Measurements from ENCODE around the gene PCDH7.

The PCDH7 gene, protein sequence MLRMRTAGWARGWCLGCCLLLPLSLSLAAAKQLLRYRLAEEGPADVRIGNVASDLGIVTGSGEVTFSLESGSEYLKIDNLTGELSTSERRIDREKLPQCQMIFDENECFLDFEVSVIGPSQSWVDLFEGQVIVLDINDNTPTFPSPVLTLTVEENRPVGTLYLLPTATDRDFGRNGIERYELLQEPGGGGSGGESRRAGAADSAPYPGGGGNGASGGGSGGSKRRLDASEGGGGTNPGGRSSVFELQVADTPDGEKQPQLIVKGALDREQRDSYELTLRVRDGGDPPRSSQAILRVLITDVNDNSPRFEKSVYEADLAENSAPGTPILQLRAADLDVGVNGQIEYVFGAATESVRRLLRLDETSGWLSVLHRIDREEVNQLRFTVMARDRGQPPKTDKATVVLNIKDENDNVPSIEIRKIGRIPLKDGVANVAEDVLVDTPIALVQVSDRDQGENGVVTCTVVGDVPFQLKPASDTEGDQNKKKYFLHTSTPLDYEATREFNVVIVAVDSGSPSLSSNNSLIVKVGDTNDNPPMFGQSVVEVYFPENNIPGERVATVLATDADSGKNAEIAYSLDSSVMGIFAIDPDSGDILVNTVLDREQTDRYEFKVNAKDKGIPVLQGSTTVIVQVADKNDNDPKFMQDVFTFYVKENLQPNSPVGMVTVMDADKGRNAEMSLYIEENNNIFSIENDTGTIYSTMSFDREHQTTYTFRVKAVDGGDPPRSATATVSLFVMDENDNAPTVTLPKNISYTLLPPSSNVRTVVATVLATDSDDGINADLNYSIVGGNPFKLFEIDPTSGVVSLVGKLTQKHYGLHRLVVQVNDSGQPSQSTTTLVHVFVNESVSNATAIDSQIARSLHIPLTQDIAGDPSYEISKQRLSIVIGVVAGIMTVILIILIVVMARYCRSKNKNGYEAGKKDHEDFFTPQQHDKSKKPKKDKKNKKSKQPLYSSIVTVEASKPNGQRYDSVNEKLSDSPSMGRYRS (N-terminal part only)

GRCh38 chr4:30720021-30720660 lies at the start of gene PCDH7:
Gene PCDH7, plus strand, starts transcription at chr4:30720369. Its CDS starts 1,054 bp downstream, at chr4:30721423.
- DNase-seq (ENCODE audit: low read depth): peak; percentile 64
- TF ChIP-seq, protein P1, sequence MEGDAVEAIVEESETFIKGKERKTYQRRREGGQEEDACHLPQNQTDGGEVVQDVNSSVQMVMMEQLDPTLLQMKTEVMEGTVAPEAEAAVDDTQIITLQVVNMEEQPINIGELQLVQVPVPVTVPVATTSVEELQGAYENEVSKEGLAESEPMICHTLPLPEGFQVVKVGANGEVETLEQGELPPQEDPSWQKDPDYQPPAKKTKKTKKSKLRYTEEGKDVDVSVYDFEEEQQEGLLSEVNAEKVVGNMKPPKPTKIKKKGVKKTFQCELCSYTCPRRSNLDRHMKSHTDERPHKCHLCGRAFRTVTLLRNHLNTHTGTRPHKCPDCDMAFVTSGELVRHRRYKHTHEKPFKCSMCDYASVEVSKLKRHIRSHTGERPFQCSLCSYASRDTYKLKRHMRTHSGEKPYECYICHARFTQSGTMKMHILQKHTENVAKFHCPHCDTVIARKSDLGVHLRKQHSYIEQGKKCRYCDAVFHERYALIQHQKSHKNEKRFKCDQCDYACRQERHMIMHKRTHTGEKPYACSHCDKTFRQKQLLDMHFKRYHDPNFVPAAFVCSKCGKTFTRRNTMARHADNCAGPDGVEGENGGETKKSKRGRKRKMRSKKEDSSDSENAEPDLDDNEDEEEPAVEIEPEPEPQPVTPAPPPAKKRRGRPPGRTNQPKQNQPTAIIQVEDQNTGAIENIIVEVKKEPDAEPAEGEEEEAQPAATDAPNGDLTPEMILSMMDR (conservative IDR thresholded peaks at IDR 0.05; ENCODE audit: low read depth, low read length): no peak
- H3K4me3 ChIP-seq (ENCODE audit: low read depth, low read length): peak within 1 kb of the TSS; percentile 70

DNA sequence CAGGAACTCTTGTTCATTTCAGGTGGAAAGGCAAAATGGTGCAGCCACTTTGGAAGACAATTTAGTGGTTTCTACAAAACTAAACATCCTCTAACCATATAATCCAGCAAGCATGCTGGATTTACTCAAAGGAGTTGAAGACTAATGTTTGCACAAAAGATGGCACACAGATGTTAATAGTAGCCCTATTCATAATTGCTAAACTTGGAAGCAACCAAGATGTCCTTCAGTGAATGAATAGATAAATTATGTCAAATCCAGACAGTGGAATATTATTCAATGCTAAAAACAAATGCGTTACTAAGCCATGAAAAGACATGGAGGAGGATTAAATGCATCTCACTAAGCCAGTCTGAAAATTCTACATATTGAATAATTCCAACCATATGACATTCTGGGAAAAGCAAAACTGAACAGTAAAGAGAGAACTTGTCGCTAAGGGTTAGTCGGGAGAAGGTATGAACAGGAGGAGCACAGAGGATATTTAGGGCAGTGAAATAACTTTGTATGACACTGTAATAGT lies 48.2 kb upstream of the PCDH7 start:
- H3K4me3 ChIP-seq (ENCODE audit: low read depth, low read length): no peak overlapping the region
- TF ChIP-seq, protein P1 (conservative IDR thresholded peaks at IDR 0.05; ENCODE audit: low read depth, low read length): no peak

GRCh38 chr4:30696191-30696590 lies 24.0 kb upstream of the PCDH7 start:
- peak; percentile 10 for DNase-seq (ENCODE audit: low read depth)
- TF ChIP-seq, protein P1 (conservative IDR thresholded peaks at IDR 0.05; ENCODE audit: low read depth, low read length): no peak

More for the DNA sequence above, 48.2 kb upstream of the PCDH7 start:
- no peak for DNase-seq (ENCODE audit: low read depth)

DNA sequence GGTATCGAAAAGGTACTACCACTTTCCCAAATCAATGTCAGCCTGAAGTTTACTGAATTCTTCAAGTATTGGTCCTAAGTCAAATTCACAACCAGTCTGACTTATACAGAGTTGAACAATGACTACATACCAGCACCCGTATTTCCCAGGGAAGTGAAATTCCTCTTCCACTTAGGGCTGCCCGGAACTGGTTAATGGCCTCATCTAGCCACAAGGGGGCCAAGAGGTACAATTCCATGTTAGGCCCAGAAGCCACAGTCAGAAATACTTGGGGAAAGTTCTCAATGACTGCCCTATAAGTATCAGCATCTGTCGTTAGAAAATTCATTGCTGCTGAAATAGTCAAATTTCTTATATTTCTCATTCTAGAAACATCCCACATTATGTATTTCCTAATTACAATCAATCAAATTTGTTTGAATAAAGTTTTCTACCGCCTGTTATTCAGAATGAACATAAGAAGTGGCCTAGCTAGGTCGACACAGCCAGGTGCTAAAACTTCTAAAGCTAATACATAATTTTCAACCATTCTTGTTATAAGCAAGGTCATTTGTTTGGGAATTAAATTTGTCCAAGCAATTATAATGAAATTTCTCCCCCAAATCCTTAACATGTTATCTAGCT lies 5.6 kb upstream of the PCDH7 start:
- peak; percentile 78 for DNase-seq (ENCODE audit: low read depth)
- no peak overlapping the region for H3K4me3 ChIP-seq (ENCODE audit: low read depth, low read length)
- TF ChIP-seq, protein P1 (conservative IDR thresholded peaks at IDR 0.05; ENCODE audit: low read depth, low read length): peak; percentile 96

More at GRCh38 chr4:30696191-30696590, 24.0 kb upstream of the PCDH7 start:
- no peak overlapping the region for H3K4me3 ChIP-seq (ENCODE audit: low read depth, low read length)

GRCh38 chr4:30716158-30716557 lies 4.0 kb upstream of the PCDH7 start:
- H3K4me3 ChIP-seq (ENCODE audit: low read depth, low read length): peak overlapping the region; percentile 70
- DNase-seq (ENCODE audit: low read depth): peak; percentile 64

More at GRCh38 chr4:30716158-30716557, 4.0 kb upstream of the PCDH7 start:
- TF ChIP-seq, protein P1 (conservative IDR thresholded peaks at IDR 0.05; ENCODE audit: low read depth, low read length): peak; percentile 59
